ENCODE results near the gene ANGPT4. TPM values are rescaled to one million over a fixed set of nuclear protein-coding genes. Genes with fewer than 3 reads are reported as not detected.

The ANGPT4 gene
- polyA plus RNA-seq, 1 experiment: not detected

DNA sequence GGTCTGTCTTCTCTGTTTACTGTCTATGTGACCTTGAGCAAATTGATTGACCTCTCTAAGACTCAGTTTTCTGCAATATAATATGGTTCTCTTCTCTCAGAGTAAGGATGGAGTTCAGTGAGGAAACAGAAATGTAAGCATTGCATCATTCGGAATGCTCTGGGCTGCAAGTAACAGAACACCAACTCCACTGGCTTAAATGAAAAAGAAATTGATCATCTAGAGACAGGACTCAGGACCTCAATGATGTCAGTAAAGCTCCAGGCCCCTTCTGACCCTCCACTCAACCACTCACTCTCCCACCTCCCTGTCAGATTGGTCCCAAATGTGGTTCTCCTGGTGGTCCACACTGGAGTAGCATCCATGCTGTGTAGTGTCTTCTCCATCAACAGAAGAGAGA, 50.7 kb downstream of the ANGPT4 start:
- no peak for DNase-seq (ENCODE audit: low read depth)
- Histone ChIP-seq H3K36me3 (ENCODE audit: control insufficient read depth, insufficient read depth, low read length) (no peaks in the 10 kb centered on the region), H3K4me3 (ENCODE audit: low read depth, low read length) (no peak overlapping the region), H3K27me3 (ENCODE audit: control insufficient read depth, insufficient read depth, low read length) (no peaks in the 10 kb centered on the region)
- TF ChIP-seq, protein P1, sequence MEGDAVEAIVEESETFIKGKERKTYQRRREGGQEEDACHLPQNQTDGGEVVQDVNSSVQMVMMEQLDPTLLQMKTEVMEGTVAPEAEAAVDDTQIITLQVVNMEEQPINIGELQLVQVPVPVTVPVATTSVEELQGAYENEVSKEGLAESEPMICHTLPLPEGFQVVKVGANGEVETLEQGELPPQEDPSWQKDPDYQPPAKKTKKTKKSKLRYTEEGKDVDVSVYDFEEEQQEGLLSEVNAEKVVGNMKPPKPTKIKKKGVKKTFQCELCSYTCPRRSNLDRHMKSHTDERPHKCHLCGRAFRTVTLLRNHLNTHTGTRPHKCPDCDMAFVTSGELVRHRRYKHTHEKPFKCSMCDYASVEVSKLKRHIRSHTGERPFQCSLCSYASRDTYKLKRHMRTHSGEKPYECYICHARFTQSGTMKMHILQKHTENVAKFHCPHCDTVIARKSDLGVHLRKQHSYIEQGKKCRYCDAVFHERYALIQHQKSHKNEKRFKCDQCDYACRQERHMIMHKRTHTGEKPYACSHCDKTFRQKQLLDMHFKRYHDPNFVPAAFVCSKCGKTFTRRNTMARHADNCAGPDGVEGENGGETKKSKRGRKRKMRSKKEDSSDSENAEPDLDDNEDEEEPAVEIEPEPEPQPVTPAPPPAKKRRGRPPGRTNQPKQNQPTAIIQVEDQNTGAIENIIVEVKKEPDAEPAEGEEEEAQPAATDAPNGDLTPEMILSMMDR (IDR thresholded peaks at IDR 0.05; ENCODE audit: insufficient read depth, low read depth, low read length): no peak
- ChIA-PET POLR2A (no interaction called here), CTCF (interaction anchor here (0.6 to 0.8 kb wide), 2 partner anchors 10 to 644 kb away, joined by 3 read pairs; no protein-coding TSS in a partner anchor)

DNA sequence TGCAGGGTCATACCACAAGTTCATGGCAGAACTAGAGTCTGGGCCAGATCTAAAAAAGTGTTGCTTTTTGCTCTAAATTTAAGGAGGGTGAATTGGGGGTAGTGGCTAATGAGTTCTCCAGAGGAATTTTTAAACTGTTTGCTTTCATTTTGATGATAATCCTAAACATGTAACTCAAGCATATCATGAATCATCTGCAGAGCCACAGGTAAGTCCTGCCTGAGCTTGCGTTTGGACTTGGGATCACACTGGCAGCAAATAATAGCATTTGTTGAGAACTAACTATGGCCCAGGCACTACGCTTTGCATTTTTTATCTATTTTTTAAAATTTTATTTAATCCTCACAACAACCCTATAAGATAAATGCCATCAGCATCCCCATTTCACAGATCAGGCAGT, 55.2 kb downstream of the ANGPT4 start:
- CTCF ChIA-PET: interaction anchor here (0.6 kb wide), 1 partner anchor 43 kb away, joined by 4 read pairs; no protein-coding TSS in a partner anchor
- POLR2A ChIA-PET: no interaction called here

DNA sequence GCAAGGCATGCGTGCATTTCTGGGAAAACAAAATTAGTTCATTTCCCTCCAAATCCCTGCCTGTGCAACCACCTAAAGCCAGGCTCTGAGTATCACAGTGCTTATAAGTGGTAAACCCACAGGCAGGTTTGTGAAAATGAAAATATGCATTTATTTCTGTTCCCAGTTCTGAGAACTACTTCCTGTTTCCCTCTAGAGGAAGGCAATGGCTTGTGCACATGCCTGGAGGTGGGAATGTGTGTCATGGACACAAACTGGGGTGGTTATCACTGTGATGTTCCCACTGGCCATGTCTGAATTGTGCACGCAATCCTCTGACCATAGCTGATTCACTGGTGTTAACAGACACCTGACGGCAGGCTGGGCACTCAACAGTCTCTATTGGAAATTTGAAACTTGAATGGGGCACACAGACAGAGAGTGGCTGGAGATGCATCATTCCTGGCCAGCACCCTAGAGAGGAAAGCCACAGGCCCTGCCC, 56.3 kb downstream of the ANGPT4 start:
- Histone ChIP-seq H3K36me3 (ENCODE audit: control insufficient read depth, insufficient read depth, low read length) (no peaks in the 10 kb centered on the region), H3K27me3 (ENCODE audit: control insufficient read depth, insufficient read depth, low read length) (no peaks in the 10 kb centered on the region), H3K4me3 (ENCODE audit: low read depth, low read length) (no peak overlapping the region)
- TF ChIP-seq, protein P1 (IDR thresholded peaks at IDR 0.05; ENCODE audit: insufficient read depth, low read depth, low read length): 0 out of 2 replicates have a peak, but pooled peaks have one; percentile 0
- ChIA-PET POLR2A (no interaction called here), CTCF (interaction anchor here (0.5 kb wide), 1 partner anchor 28 kb away, joined by 3 read pairs; no protein-coding TSS in a partner anchor)
- DNase-seq (ENCODE audit: low read depth): no peak

More for the DNA sequence above, 55.2 kb downstream of the ANGPT4 start:
- TF ChIP-seq, protein P1 (IDR thresholded peaks at IDR 0.05; ENCODE audit: insufficient read depth, low read depth, low read length): no peak
- H3K27me3 ChIP-seq (ENCODE audit: control insufficient read depth, insufficient read depth, low read length): no peaks in the 10 kb centered on the region
- no peak overlapping the region for H3K4me3 ChIP-seq (ENCODE audit: low read depth, low read length)
- no peak for DNase-seq (ENCODE audit: low read depth)
- H3K36me3 ChIP-seq (ENCODE audit: control insufficient read depth, insufficient read depth, low read length): no peaks in the 10 kb centered on the region

DNA sequence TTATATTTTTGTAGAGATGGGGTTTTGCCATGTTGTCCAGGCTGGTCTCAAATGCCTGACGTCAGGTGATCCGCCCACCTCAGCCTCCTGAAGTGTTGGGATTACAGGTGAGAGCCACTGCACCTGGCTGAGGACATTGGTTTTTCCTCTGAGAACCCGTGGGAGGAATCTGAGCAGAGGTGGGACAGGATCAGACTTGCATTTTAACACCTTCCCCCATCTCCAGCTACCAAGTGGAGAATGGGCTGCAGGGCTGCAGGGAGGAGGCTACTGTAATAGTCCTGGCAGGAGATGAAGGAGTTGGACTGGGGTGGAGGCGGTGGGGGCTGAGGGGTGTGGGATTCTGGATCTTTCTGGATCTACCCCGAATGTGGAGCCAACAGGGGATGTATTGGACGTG, 58.1 kb downstream of the ANGPT4 start:
- H3K27me3 ChIP-seq (ENCODE audit: control insufficient read depth, insufficient read depth, low read length): no peaks in the 10 kb centered on the region
- TF ChIP-seq, protein P1 (IDR thresholded peaks at IDR 0.05; ENCODE audit: insufficient read depth, low read depth, low read length): no peak
- no peaks in the 10 kb centered on the region for H3K36me3 ChIP-seq (ENCODE audit: control insufficient read depth, insufficient read depth, low read length)
- DNase-seq (ENCODE audit: low read depth): no peak
- CTCF ChIA-PET: no interaction called here
- POLR2A ChIA-PET: interaction anchor here (0.6 kb wide), 1 partner anchor 12 kb away, joined by 3 read pairs; no protein-coding TSS in a partner anchor
- H3K4me3 ChIP-seq (ENCODE audit: low read depth, low read length): no peak overlapping the region

DNA sequence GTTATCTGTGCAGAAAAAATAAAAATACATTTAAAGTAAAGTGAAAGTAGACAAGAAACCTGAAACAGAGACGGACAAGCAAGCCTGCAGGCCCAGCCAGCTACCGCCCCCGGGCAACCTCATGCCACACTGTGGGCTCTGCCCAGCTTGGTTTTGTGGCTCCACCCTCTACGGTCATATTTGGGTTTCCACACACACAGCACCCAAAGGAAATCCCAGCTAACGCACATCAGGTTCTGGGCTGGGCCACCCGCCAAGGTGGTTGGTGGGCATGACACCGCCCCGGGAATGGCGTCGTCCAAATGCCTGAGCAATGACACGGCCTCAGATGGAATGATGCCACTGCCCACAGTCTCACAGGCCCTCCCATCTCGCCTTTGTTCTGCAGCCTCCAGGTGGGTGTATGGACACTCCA, 59.8 kb downstream of the ANGPT4 start:
- Histone ChIP-seq H3K27me3 (ENCODE audit: control insufficient read depth, insufficient read depth, low read length) (no peaks in the 10 kb centered on the region), H3K4me3 (ENCODE audit: low read depth, low read length) (no peak overlapping the region), H3K36me3 (ENCODE audit: control insufficient read depth, insufficient read depth, low read length) (no peaks in the 10 kb centered on the region)
- CTCF ChIA-PET: interaction anchor here (1.3 kb wide), 1 partner anchor 100 kb away, joined by 3 read pairs; no protein-coding TSS in a partner anchor
- no peak for DNase-seq (ENCODE audit: low read depth)
- TF ChIP-seq, protein P1 (IDR thresholded peaks at IDR 0.05; ENCODE audit: insufficient read depth, low read depth, low read length): no peak
- POLR2A ChIA-PET: no interaction called here
